T-helper 9 cell (primary cell): ENCODE measurements around the gene HMGCR.

ENCODE experiments used
- DNase-seq: peaks from one replicate; pipeline ENCODE4 v3.0.0-alpha.2; 2020

HMGCR gene

DNA sequence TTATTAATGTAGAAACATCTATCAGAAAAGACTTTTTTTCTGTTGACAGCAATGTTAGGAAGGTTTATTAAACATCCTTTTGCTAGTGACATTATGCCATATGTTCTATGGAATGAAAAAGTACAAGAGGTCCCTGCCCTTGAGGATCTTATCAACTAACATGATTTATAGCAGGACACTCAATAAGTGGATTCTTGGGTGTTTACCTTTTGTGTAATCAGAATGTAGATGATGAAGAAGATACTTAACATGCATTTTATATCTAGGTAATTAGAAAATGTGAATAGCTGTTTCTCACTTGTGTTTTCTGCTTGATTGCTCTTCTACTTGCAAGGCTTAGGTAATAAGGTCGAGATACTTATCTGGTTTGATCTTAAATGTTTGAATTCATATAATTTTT, 4.9 kb downstream of the HMGCR start:
- DNase-seq = no peak

DNA sequence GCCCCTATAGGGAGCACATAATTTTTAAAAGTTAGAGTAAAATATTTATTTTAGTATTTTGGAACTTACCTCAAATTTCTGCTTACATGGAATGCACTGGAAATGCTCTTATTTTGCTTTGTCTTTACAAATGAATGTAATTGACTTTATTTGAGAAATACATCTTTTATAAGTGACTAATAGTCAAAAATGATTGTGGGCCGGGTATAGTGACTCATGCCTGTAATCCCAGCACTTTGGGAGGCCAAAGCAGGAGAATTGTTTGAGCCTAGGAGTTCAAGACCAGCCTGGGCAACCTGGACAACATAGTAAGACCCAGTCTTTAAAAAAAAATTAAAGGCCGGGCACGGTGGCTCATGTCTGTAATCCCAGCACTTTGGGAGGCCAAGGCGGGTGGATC, 5.8 kb downstream of the HMGCR start:
- DNase-seq = no peak

DNA sequence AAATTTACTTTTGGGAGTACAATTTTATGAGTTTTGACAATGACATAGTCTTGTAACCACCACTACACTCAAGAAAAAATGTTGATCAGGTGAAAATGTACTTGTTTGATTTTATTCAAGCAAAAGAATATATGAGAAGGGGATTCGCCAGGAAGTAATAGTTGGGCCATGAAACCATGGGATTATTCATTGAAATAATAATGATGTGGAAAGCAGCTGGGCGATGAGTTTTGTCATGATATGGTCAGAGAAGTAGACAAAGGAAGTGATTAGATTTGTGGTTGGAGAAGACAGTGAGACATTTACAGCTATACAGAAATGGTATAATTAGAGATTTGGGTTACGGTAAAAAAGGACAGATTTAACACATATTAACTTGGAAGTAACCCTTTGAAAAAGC, 11.2 kb downstream of the HMGCR start:
- no peak for DNase-seq

DNA sequence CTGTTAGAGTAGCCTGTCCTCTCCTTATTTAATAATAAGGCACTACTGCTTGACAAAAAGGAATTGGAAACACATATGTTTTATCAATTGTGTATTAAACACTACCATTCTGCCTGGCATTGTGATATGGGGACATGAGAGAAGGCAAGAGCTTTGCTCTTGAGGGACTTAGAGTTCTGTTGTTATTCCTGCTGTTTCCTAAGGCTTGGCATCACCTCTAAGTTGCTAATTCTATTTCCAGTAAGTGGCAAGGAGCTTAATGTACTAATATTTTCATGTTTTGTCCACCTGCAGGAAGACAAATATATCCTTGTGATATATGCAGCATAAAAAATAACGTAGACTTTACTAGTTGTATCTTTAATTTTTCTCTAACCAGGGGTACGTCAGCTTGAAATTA, 12.6 kb downstream of the HMGCR start:
- no peak for DNase-seq

DNA sequence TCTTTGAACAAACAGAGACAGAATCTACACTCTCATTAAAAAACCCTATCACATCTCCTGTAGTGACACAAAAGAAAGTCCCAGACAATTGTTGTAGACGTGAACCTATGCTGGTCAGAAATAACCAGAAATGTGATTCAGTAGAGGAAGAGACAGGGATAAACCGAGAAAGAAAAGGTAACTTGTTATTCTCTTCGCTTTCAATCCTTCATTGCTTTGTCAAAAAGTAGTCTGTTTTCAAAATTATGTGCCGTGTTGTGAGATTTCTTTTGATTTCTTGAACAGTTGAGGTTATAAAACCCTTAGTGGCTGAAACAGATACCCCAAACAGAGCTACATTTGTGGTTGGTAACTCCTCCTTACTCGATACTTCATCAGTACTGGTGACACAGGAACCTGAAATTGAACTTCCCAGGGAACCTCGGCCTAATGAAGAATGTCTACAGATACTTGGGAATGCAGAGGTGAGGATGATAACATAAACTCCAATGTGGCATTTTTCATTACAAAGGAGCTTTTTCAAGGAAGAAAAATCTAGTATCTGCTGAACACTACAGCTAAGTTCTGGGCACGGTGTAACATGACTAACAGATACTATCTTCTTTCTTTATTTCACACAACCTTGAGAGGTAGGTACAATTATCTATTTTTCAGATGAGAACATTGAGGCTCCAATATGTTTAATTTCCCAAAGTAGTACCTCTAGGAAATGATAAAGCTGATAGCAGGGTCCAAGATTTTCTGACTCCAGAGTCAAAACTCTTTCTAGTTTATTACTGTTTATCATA, 14.3 kb downstream of the HMGCR start:
- DNase-seq = no peak

DNA sequence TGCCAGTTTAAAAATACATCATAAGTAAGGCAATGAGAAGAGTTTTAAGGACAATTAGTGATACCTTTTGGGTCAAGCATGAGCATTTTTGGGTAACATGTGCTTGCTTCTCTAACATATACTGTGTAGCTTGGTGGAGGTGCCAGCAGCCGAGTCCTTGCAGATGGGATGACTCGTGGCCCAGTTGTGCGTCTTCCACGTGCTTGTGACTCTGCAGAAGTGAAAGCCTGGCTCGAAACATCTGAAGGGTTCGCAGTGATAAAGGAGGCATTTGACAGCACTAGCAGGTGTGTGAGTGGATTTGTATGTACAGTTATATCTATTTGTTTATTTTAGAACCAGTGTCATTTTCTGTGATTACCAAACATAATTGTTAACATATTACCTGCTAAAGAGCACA, 18.2 kb downstream of the HMGCR start:
- no peak for DNase-seq

DNA sequence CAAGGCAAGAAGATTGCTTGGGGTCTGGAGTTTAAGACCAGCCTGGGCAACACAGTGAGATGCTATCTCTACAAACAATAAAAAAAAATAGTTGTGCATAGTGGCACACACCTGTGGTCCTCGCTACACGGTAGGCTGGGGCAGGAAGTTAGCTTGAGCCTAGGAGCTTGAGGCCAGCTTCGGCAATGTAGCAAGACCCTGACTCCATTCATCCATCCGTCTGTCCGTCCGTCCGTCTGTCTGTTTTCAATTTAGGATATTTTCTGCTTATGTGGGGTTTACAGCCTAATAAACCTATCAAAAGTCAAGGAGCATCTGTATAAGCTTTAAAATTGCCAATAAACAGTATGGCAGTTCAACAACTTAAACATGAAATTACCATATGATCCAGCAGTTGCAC, 19.7 kb downstream of the HMGCR start:
- no peak for DNase-seq

DNA sequence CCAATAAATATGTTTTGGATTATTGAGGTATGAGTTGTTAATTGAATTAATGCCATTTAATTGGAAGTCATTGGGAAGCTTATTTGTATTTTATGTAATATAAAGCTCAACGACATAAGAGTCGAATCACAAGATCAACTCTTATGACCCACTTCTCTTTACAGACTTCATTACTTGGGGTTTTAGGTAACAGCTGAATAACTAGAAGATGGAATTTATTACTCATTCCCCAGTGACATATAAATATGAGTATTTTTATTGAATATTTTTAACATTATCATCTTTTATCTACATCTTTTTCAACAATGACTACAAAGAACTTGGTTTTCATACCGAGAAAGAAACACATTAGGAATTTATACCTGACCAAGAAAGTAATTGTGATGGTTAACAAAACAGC, 21.1 kb downstream of the HMGCR start:
- DNase-seq = no peak

DNA sequence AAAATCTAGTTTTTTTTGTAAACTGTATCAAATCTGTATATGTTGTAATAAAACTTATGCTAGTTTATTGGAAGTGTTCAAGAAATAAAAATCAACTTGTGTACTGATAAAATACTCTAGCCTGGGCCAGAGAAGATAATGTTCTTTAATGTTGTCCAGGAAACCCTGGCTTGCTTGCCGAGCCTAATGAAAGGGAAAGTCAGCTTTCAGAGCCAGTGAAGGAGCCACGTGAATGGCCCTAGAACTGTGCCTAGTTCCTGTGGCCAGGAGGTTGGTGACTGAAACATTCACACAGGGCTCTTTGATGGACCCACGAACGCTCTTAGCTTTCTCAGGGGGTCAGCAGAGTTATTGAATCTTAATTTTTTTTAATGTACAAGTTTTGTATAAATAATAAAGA, 24.3 kb downstream of the HMGCR start:
- no peak for DNase-seq

DNA sequence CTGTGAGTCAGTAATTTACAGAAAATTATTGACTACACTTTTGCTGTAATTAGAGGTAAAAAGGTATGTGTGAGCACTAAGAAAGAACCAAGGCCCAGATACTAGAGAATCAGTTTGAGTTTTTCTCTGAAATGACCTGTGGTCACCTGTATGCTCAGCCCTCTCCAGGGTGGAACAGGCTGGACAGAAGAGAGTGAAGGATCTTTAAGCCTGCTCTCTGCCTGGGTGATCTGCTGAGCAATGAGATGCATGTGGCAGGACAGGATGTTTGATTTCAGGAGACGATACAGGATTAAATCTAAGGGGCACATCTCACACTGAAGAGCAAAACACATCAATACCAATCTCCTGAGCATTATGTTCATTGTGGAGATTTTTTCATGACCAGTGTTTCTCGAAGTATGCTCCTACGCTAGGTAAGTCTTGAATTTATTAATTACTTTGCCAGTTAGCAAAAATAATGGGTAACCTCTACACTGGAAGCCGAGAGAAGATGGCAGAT, 25.5 kb downstream of the HMGCR start:
- no peak for DNase-seq

DNA sequence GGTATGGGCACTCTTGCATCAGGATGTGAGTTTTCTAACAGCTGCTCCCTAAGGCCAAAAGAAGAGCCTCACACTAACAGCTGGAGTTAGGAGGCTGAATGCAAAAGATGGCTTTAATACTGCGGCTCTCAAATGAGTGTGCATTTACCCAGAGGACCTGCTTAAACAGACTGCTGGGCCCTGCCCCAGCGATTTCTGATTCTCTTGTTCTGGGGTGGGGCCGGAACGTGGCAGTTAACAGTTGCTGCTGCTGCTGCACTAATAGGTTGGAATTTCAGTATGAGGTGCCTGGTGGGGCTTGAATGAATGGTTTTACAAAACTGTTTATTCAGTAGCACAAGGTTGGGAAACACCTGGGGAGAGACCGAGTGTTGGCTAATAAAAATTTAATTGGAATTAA, 26.1 kb downstream of the HMGCR start:
- DNase-seq = no peak

DNA sequence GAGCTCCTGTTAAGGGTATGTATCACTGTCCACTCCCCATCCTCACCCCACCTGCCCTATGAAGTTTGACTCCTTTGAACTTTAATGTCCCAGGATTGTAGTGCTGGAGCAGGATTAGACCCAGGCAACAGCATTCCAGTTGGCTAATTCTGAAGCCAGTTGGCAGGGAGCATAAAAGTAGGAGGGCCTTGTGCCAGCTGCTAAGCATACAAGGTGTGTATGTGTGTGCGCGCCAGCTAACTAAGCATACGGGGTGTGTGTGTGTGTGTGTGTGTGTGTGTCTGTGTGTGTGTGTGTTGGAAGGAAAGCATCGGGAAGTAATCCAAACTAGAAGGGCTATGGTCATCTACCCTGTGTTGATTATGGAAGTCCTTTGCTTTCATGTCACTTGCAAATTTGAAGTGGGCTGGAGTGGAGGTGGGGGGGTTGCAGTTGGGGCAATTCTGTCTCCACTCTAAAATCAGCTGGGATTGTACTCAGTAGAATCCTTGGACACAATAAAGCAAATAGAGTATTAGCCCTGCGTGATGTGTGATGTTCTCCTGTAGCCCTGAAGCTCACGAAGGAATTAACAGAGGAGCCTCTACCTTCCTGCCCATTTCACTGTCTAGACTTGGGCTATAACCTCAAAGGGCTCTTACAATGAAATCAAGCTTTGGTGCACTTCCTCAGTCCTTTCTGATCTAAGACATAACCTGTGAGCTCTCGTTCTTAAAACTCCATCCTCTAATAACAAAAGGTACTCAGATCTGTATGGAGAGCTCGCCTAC, 26.9 kb downstream of the HMGCR start:
- DNase-seq = no peak

DNA sequence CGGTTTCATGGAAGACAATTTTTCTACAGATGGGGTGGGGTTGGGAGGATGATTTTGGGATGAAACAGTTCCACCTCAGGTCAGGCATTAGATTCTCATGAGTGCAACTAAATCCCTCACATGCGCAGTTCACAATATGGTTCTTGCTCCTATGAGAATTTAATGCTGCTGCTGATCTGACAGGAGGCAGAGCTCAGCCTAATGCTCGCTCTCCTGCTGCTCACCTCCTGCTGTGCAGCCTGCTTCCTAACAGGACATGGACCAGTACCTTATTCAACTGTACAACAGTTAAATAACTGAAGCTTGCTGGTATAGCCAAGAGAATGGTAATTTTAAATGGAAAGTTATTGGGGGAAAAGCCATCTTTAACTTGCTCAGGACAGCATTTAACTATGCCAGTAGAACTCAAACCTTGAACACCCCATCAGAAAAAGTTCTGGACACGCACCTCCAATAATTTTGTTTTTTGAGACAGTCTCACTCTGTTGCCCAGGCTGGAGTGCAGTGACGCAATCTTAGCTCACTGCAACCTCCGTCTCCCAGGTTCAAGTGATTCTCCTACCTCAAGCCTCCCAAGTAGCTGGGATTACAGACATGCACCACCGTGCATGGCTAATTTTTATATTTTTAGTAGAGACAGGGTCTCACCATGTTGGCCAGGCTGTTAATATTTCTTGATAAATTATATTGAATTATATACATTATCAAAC, 27.7 kb downstream of the HMGCR start:
- DNase-seq = no peak

DNA sequence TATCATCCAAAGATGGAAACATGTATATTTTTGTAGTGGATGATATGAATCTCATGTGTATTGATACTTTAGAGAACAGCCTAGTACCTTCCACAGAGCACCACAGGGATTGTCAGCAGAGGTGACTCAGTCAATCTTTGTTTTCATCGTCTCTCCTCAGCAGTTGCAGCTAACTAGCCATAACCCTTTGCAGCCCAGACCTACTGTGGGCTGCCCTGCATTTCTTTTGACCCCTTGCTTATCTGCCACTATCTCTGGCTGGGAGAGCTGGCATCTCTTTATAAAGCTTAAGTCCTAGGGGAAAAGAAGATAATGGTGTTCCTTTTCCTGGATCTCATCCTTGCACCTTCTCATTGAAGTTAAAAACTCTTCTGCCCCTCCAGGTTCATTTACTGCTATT, 28.7 kb downstream of the HMGCR start:
- no peak for DNase-seq

DNA sequence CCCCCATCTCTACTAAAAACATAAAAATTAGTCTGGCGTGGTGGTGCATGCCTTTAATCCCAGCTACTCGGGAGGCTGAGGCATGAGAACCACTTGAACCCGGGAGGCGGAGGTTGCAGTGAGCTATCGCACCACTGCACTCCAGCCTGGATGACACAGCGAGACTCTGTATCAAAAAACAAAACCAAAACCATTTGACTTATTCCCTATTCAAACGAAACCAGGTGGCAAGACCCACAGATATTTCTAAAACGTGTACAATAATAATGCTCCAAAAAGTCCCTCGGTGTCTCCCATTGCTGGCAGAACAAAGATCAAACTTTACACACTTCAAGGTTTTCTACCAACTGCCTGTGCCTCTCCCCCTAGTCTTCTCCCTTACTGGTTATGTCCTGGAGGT, 29.8 kb downstream of the HMGCR start:
- no peak for DNase-seq

DNA sequence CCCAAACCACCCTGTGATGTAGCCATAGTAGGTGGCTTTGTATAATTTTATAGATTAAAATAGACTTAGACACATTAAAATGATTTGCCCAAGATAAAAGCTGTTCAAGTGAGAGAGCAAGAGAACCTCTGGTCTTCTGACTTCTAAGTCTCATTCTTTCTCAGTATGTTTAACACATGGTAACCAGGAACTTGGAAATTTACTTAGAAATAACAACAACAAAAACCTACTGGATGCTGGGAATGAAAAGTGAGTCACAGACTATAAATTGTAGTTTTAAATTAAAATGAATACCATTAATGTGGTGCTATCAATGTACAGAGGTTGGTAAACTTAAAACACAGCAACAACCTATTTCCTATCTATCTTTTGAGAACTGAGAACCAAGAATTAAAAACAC, 30.4 kb downstream of the HMGCR start:
- DNase-seq = no peak

DNA sequence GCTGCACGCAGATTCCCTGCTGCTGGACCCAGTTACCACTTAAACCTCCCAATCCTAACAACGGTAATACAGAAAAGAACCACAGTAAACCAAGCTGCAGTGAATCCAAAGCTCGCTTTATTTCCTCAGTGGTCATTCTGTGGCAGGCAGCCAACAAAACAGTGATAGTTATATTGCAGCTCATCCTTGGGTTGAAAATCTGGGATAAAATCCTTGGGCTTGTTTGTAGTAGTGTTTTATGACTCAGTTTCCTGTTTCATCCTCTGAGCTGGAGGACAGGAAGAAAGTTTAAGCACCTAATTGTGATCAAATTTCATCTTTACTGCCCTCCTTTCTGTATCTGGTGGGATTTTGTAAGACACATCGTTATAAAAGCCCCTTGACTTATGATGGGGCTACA, 31.4 kb downstream of the HMGCR start:
- DNase-seq = no peak

DNA sequence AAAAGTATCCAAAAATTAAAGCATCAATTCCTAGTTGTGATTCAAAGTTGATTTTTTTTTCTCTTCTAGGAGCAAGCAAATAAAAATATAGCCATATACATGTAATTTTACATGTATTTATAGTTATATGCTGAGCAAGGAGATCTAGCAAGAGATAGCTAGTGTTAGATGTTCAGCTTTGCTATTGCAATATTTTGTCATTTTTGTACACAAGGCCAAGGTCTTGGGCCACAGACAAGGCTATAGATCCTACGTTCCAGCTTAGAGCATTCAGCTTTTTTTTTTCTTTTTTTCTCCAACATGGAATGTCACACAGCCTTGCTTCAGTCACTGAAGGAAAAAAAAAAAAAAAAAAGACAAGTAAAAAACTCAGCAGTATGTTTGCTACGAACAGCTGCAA, 36.8 kb downstream of the HMGCR start:
- DNase-seq = no peak

DNA sequence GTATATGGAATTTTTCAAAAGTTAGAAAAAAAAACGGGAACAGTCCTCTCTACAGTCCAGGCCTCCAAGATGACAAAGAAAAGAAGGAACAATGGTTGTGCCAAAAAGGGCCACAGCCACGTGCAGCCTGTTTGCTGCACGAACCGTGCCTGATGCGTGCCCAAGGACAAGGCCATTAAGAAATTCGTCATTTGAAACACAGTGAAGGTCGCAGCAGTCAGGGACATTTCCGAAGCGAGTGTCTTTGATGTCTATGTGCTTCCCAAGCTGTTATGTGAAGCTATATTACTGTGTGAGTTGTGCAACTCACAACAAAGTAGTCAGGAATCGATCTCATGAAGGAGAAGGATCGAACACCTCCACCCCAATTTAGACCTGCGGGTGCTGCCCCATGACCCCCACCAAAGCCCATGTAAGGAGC, 37.4 kb downstream of the HMGCR start:
- no peak for DNase-seq

DNA sequence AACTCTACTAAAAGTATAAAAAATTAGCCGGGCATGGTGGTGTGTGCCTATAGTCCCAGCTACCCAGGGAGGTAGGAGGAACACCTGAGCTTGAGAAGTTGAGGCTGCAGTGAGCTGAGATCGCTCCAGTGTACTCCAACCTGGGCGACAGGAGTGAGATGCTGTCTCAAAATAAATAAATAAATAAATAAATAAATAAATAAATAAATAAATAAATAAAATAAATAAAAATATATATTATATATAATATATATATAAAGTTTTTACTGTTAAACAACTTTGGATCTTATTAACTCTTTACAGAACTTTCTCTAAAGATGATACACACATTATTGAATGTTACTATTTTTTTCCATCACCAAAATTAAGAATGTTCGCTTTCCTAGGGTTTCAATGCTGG, 38.4 kb downstream of the HMGCR start:
- no peak for DNase-seq

DNA sequence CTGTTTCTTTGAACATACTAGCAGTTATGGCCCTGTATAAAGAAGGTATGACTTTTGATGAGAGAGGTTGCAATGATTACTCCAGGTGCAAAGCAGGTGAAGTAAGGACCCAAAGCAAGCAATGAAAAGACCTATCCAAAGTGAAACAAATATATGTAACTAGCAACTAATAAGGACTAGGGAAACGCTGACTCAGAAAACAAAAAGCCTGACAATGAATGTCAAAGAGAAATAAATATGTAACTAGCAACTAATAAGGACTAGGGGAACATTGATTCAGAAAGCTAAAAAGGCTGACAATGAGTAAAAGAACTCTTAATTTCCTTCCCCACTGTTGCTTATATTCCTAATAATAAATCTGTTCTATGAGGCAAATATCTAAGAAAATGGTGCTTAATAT, 43.1 kb downstream of the HMGCR start:
- DNase-seq = no peak

DNA sequence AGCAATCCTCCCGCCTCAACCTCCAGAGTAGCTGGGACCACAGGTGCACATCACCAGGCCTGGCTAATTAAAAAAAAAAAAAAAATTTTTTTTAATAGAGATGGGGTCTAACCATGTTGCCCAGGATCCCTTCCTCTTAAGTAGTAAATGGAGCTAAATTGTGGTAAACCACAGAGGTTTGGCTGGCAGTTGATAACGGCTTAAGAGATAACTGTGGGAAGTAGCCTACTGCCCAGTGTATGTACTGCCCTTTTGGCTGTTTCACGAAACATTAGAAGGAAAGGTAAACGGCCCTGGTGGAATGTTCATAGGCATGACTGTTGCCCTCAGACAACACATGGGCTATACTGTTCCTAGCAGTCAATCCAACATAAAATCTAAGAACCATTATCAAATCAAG, 44.4 kb downstream of the HMGCR start:
- no peak for DNase-seq

DNA sequence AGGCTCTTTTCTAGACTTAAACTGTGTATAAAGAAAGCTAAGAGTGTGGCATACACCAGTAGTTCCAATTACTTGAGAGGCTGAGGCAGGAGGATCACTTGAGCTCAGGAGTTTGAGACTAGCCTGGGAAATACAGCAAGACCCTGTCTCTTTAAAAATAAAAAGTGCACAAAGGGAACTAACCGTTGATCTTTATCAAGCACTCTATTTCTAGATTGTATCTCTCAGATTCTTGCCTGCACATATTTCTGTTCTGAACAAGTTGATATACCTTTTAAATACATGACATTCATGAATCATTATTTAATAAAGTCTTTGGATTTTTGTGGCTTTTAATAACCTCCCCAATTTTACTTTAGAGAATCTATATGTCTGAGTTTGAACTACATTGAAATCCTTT, 47.2 kb downstream of the HMGCR start:
- no peak for DNase-seq

DNA sequence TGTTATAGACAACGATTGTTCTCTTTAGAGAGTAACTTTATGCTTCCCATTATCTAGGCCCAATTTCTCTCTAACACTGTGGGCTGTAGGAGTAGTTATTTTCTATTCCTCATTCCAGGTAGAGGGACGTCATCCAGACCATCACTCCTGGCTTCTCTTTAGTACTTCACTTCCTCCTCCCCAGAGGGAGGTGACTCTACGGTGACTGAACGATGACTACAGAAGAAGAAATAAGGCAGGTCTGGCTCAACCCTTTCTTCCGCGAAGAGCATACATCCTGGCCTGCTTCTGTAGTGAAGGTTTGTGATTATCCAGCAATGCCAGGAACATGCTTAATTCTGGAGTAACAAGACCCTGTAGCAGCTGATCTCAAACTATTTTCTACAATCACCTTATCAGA, 50.8 kb downstream of the HMGCR start:
- no peak for DNase-seq
